SJCRH30 (cell line): ENCODE measurements around the gene NPIPA7. TPM values are rescaled to one million over a fixed set of nuclear protein-coding genes. Genes with fewer than 3 reads are reported as not detected.
"Not testable (repeated sequence)": the region's sequence is repeated elsewhere in the genome, so short reads cannot be mapped to it uniquely, and the experiment has no call there.

Experiments
- DNase-seq, 2 experiments: peaks; one replicate each; pipeline ENCODE4 v3.0.0-alpha.2; 2015 to 2020
- H3K27ac ChIP-seq: fragments of 250-450 bp; sonication (Bioruptor Pico); 2 replicates; pipeline ENCODE4 v1.5.1; 2020; ENCODE audit warnings: mild to moderate bottlenecking, moderate library complexity
- H3K27me3 ChIP-seq: fragments of 250-450 bp; sonication (Bioruptor Pico); 2 replicates; pipeline ENCODE4 v1.5.1; 2020; ENCODE audit warnings: mild to moderate bottlenecking, moderate library complexity
- H3K36me3 ChIP-seq: fragments of 250-450 bp; sonication (Bioruptor Pico); 2 replicates; pipeline ENCODE4 v1.5.1; 2020; ENCODE audit warnings: mild to moderate bottlenecking, moderate library complexity
- H3K4me1 ChIP-seq: fragments of 250-450 bp; sonication (Bioruptor Pico); 2 replicates; pipeline ENCODE4 v1.5.1; 2020; ENCODE audit warnings: mild to moderate bottlenecking, moderate library complexity
- H3K4me3 ChIP-seq: fragments of 250-450 bp; sonication (Bioruptor Pico); 2 replicates; pipeline ENCODE4 v1.5.1; 2020; ENCODE audit warnings: mild to moderate bottlenecking, moderate library complexity
- H3K9me3 ChIP-seq: fragments of 250-450 bp; sonication (Bioruptor Pico); replicated peaks from 2 replicates; pipeline ENCODE4 v1.5.1; 2020; ENCODE audit warnings: mild to moderate bottlenecking, moderate library complexity
- total RNA-seq: library from RNA; depleted of rRNA; stranded (reverse); fragments of >200 nt; shearing (Covaris generic); gene quantifications from 2 replicates; pipeline ENCODE4 v1.2.3, GENCODE V29; 2014; rRNA removed

NPIPA7 gene
- 10.4 and 13.4 TPM in 2 replicates for total RNA-seq

GRCh38 chr16:16378840-16379239 is at the start of gene NPIPA7:
Gene NPIPA7 (plus strand): TSS chr16:16379140. CDS start chr16:16379245, 105 bp downstream.
- H3K9me3 ChIP-seq, H3K27me3 ChIP-seq, DNase-seq, H3K36me3 ChIP-seq, H3K4me1 ChIP-seq, H3K4me3 ChIP-seq, H3K27ac ChIP-seq: not testable (repeated sequence)

- not testable (repeated sequence) for DNase-seq, H3K27me3 ChIP-seq, H3K36me3 ChIP-seq, H3K4me1 ChIP-seq, H3K27ac ChIP-seq, H3K4me3 ChIP-seq, H3K9me3 ChIP-seq
Measured at GRCh38 chr16:16331466-16331865, 47.5 kb upstream of the NPIPA7 start.

GRCh38 chr16:16357556-16357955 is 21.4 kb upstream of the NPIPA7 start:
- DNase-seq, H3K4me3 ChIP-seq, H3K36me3 ChIP-seq, H3K9me3 ChIP-seq, H3K27ac ChIP-seq, H3K27me3 ChIP-seq, H3K4me1 ChIP-seq: not testable (repeated sequence)

- H3K4me3 ChIP-seq, H3K27me3 ChIP-seq, H3K4me1 ChIP-seq, H3K36me3 ChIP-seq, H3K27ac ChIP-seq, H3K9me3 ChIP-seq, DNase-seq: not testable (repeated sequence)
Measured at GRCh38 chr16:16358539-16359240, 20.2 kb upstream of the NPIPA7 start.

GRCh38 chr16:16363595-16363994 is 15.3 kb upstream of the NPIPA7 start:
- not testable (repeated sequence) for DNase-seq, H3K9me3 ChIP-seq, H3K27me3 ChIP-seq

GRCh38 chr16:16364100-16364499 is 14.8 kb upstream of the NPIPA7 start:
- DNase-seq, H3K27me3 ChIP-seq, H3K4me3 ChIP-seq, H3K4me1 ChIP-seq, H3K36me3 ChIP-seq, H3K27ac ChIP-seq, H3K9me3 ChIP-seq: not testable (repeated sequence)

More at GRCh38 chr16:16363595-16363994, 15.3 kb upstream of the NPIPA7 start:
- not testable (repeated sequence) for H3K4me1 ChIP-seq, H3K36me3 ChIP-seq, H3K4me3 ChIP-seq, H3K27ac ChIP-seq

GRCh38 chr16:16364701-16365100 is 14.2 kb upstream of the NPIPA7 start:
- H3K4me1 ChIP-seq, H3K27ac ChIP-seq, H3K4me3 ChIP-seq, DNase-seq, H3K9me3 ChIP-seq, H3K27me3 ChIP-seq, H3K36me3 ChIP-seq: not testable (repeated sequence)

- not testable (repeated sequence) for H3K27me3 ChIP-seq, DNase-seq, H3K27ac ChIP-seq, H3K4me1 ChIP-seq, H3K9me3 ChIP-seq, H3K4me3 ChIP-seq, H3K36me3 ChIP-seq
Measured at GRCh38 chr16:16365319-16365718, 13.6 kb upstream of the NPIPA7 start.

- DNase-seq, H3K27me3 ChIP-seq, H3K4me1 ChIP-seq, H3K36me3 ChIP-seq, H3K4me3 ChIP-seq, H3K9me3 ChIP-seq, H3K27ac ChIP-seq: not testable (repeated sequence)
Measured at GRCh38 chr16:16365851-16366250, 13.1 kb upstream of the NPIPA7 start.

- not testable (repeated sequence) for H3K27me3 ChIP-seq, H3K36me3 ChIP-seq, H3K4me1 ChIP-seq, H3K9me3 ChIP-seq, H3K4me3 ChIP-seq, H3K27ac ChIP-seq, DNase-seq
Measured at GRCh38 chr16:16366552-16367284, 12.2 kb upstream of the NPIPA7 start.

- DNase-seq, H3K27me3 ChIP-seq, H3K9me3 ChIP-seq, H3K4me3 ChIP-seq, H3K27ac ChIP-seq, H3K36me3 ChIP-seq, H3K4me1 ChIP-seq: not testable (repeated sequence)
Measured at GRCh38 chr16:16367285-16367628, 11.7 kb upstream of the NPIPA7 start.

GRCh38 chr16:16369081-16369856 is 9.7 kb upstream of the NPIPA7 start:
- not testable (repeated sequence) for H3K4me3 ChIP-seq, H3K27me3 ChIP-seq, H3K27ac ChIP-seq, DNase-seq, H3K36me3 ChIP-seq, H3K9me3 ChIP-seq, H3K4me1 ChIP-seq

- not testable (repeated sequence) for DNase-seq, H3K27me3 ChIP-seq, H3K9me3 ChIP-seq, H3K36me3 ChIP-seq, H3K4me1 ChIP-seq, H3K27ac ChIP-seq, H3K4me3 ChIP-seq
Measured at GRCh38 chr16:16371136-16371735, 7.7 kb upstream of the NPIPA7 start.

GRCh38 chr16:16374192-16374591 is 4.7 kb upstream of the NPIPA7 start:
- not testable (repeated sequence) for DNase-seq

GRCh38 chr16:16399685-16400084 is 20.7 kb downstream of the NPIPA7 start:
- not testable (repeated sequence) for DNase-seq, H3K4me1 ChIP-seq, H3K27me3 ChIP-seq, H3K36me3 ChIP-seq, H3K4me3 ChIP-seq, H3K27ac ChIP-seq, H3K9me3 ChIP-seq

More at GRCh38 chr16:16374192-16374591, 4.7 kb upstream of the NPIPA7 start:
- not testable (repeated sequence) for H3K27me3 ChIP-seq, H3K9me3 ChIP-seq, H3K4me3 ChIP-seq, H3K4me1 ChIP-seq, H3K36me3 ChIP-seq, H3K27ac ChIP-seq
